K562 (cell line): ENCODE data around the gene NR3C2. TPM values are rescaled to one million over a fixed set of nuclear protein-coding genes. Genes with fewer than 3 reads are reported as not detected.

Source experiments
- ATAC-seq: fragments of 200-7000 bp; cut with Tn5 transposase; 3 replicates; pipeline ENCODE4 v1.9.1; 2020; ENCODE audit warnings: moderate library complexity
- BruUV-seq: library from RNA; stranded (reverse); fragments of 400-500 nt; replicated peaks from 2 replicates; lab custom pipeline; 2021; lab: Mats Ljungman, UMichigan
- CTCF ChIA-PET: fragments of 300-600 bp; formaldehyde crosslinking; extraction: SDS; loops from one replicate; lab custom pipeline; 2021; ENCODE audit warnings: low intra/inter-chr PET ratio; lab: Yijun Ruan, JAX
- POLR2A ChIA-PET: fragments of 300-600, 350-650 bp; sonication (Branson Sonifier 250); formaldehyde crosslinking; extraction: SDS; loops from one replicate; lab custom pipeline; 2021; ENCODE audit warnings: antibody characterized with exemption, inconsistent platforms; lab: Yijun Ruan, JAX
- DNase-seq, 4 experiments: peaks; one replicate each; pipeline versions ENCODE4 v3.0.0 to v3.0.0-alpha.2; 2011 to 2018; ENCODE audit warnings: low spot score in 3 of 4, mixed read lengths in 3 of 4; ENCODE audit errors: extremely low read depth in 1 of 4
- FAIRE-seq: peaks from 2 replicates; lab custom pipeline; 2011; peaks lifted over from hg19 to GRCh38; lab: Jason Lieb, UNC
- H2AFZ ChIP-seq: 2 replicates; pipeline ENCODE4 v1.6.0; 2011; ENCODE audit warnings: low read depth, low read length, control low read depth, inconsistent platforms
- H3K27ac ChIP-seq: fragments of 200-600 bp; 3 replicates; pipeline ENCODE4 v1.8.0; 2011; ENCODE audit warnings: low read depth, mild to moderate bottlenecking, control low read depth, inconsistent platforms, low read length, moderate library complexity, mixed read lengths; ENCODE audit errors: extremely low read depth
- H3K27me3 ChIP-seq, 2 experiments: fragments of 300-600 bp in 1 of 2; 2 replicates in 1 of 2; 3 replicates in 1 of 2; pipeline versions ENCODE4 v1.6.0 to v1.8.0; 2011; ENCODE audit warnings: inconsistent platforms in 2 of 2, low read length in 2 of 2, mild to moderate bottlenecking in 1 of 2, mixed read lengths in 1 of 2, moderate library complexity in 1 of 2; ENCODE audit not compliant: control insufficient read depth in 2 of 2, insufficient read depth in 2 of 2
- H3K36me3 ChIP-seq: fragments of 300-600 bp; 3 replicates; pipeline ENCODE4 v1.8.0; 2011; ENCODE audit warnings: mild to moderate bottlenecking, low read length, inconsistent platforms; ENCODE audit not compliant: control insufficient read depth, insufficient read depth
- H3K4me1 ChIP-seq, 2 experiments: fragments of 200-600 bp in 1 of 2; replicated peaks in 1 of 2; 2 replicates in 1 of 2; 3 replicates in 1 of 2; pipeline versions ENCODE4 v1.5.1 to v1.8.0; 2011; ENCODE audit warnings: inconsistent platforms in 2 of 2, low read length in 2 of 2, mild to moderate bottlenecking in 1 of 2, mixed read lengths in 1 of 2, moderate library complexity in 1 of 2; ENCODE audit not compliant: control insufficient read depth in 2 of 2, insufficient read depth in 2 of 2
- H3K4me2 ChIP-seq: 2 replicates; pipeline ENCODE4 v1.6.1; 2011; ENCODE audit warnings: low read length, control low read depth, inconsistent platforms, mixed read lengths; ENCODE audit not compliant: insufficient read depth
- H3K4me3 ChIP-seq: fragments of 200-600 bp; sonication (generic), shearing (Covaris generic); 2 replicates; pipeline ENCODE4 v1.5.1; 2016; ENCODE audit warnings: control low read depth, inconsistent platforms
- H3K79me2 ChIP-seq: fragments of 200-600 bp; 3 replicates; pipeline ENCODE4 v1.8.0; 2011; ENCODE audit warnings: low read length, inconsistent platforms; ENCODE audit not compliant: control insufficient read depth, insufficient read depth
- H3K9ac ChIP-seq, 2 experiments: 2 replicates each; pipeline versions ENCODE4 v1.6.0 to v1.6.1; 2011; ENCODE audit warnings: low read depth in 2 of 2, low read length in 2 of 2, control low read depth in 1 of 2, inconsistent platforms in 1 of 2, mild to moderate bottlenecking in 1 of 2, mixed read lengths in 1 of 2; ENCODE audit not compliant: insufficient read depth in 1 of 2
- H3K9me1 ChIP-seq: one replicate; pipeline ENCODE4 v1.6.0; 2011; ENCODE audit warnings: inconsistent platforms, mild to moderate bottlenecking, low read length, moderate library complexity; ENCODE audit not compliant: control insufficient read depth, insufficient read depth
- H3K9me3 ChIP-seq: replicated peaks from 2 replicates; pipeline ENCODE4 v1.5.1; 2011; ENCODE audit warnings: low read depth, low read length, inconsistent platforms; ENCODE audit not compliant: control insufficient read depth, insufficient read depth
- H4K20me1 ChIP-seq: replicated peaks from 2 replicates; pipeline ENCODE4 v1.6.1; 2011; ENCODE audit warnings: low read length, inconsistent platforms, mixed read lengths; ENCODE audit not compliant: control insufficient read depth, insufficient read depth
- ARID1B ChIP-seq: fragments of 450-650 bp; IDR thresholded peaks from 2 replicates; pipeline ENCODE4 v1.6.1; 2016; ENCODE audit warnings: antibody characterized with exemption, mild to moderate bottlenecking, inconsistent platforms
- BHLHE40 ChIP-seq: IDR thresholded peaks from 2 replicates; pipeline ENCODE4 v1.6.1; 2011; ENCODE audit warnings: low read length, improper control_type of control experiment
- FIP1L1 ChIP-seq: fragments of 200-400 bp; formaldehyde crosslinking; IDR thresholded peaks from 2 replicates; pipeline ENCODE4 v1.6.1; 2018; ENCODE audit warnings: mild to moderate bottlenecking, low read depth, low read length; ENCODE audit not compliant: poor library complexity, severe bottlenecking
- FOXP4 ChIP-seq: sonication (generic); formaldehyde crosslinking; IDR thresholded peaks from 2 replicates; pipeline ENCODE4 v1.8.0; 2022; ENCODE audit warnings: mild to moderate bottlenecking, missing genetic modification reagents, borderline replicate concordance
- HDAC8 ChIP-seq: fragments of 450-650 bp; IDR thresholded peaks from 2 replicates; pipeline ENCODE4 v1.6.1; 2016; ENCODE audit warnings: mild to moderate bottlenecking, missing genetic modification characterization, moderate library complexity, missing compliant biosample characterization
- MBD1 ChIP-seq: fragments of 250-450 bp; sonication (Bioruptor Pico); IDR thresholded peaks from 2 replicates; pipeline ENCODE4 v1.8.0; 2022; ENCODE audit warnings: inconsistent platforms
- MEF2D ChIP-seq: conservative IDR thresholded peaks from 2 replicates; pipeline ENCODE4 v1.6.1; 2016; ENCODE audit warnings: low read depth, missing genetic modification characterization, missing compliant biosample characterization
- NCOA1 ChIP-seq: fragments of 450-650 bp; IDR thresholded peaks from 2 replicates; pipeline ENCODE4 v1.6.1; 2016; ENCODE audit warnings: low read depth
- PATZ1 ChIP-seq: fragments of 250-450 bp; sonication (Bioruptor Pico); IDR thresholded peaks from 2 replicates; pipeline ENCODE4 v1.5.0; 2020; ENCODE audit warnings: mild to moderate bottlenecking, borderline replicate concordance
- PHF21A ChIP-seq: fragments of 450-650 bp; IDR thresholded peaks from 2 replicates; pipeline ENCODE4 v1.6.1; 2017; ENCODE audit warnings: low read depth, borderline replicate concordance
- SMARCC2 ChIP-seq: fragments of 450-650 bp; IDR thresholded peaks from 2 replicates; pipeline ENCODE4 v1.6.1; 2017; ENCODE audit warnings: antibody characterized with exemption, moderate library complexity, mild to moderate bottlenecking, low read depth
- SP1 ChIP-seq: sonication (generic); formaldehyde crosslinking; IDR thresholded peaks from 2 replicates; pipeline ENCODE4 v1.8.1; 2022; ENCODE audit warnings: mild to moderate bottlenecking, missing genetic modification reagents
- SRSF9 ChIP-seq: fragments of 200-400 bp; formaldehyde crosslinking; IDR thresholded peaks from 2 replicates; pipeline ENCODE4 v1.6.1; 2017; ENCODE audit warnings: low read depth, low read length, borderline replicate concordance
- SUPT5H ChIP-seq: fragments of 450-650 bp; IDR thresholded peaks from 2 replicates; pipeline ENCODE4 v1.6.1; 2016
- TGIF2 ChIP-seq: sonication (generic); formaldehyde crosslinking; IDR thresholded peaks from 2 replicates; pipeline ENCODE4 v1.8.1; 2022; ENCODE audit warnings: mild to moderate bottlenecking, missing genetic modification reagents, moderate library complexity
- ZNF232 ChIP-seq: sonication (generic); formaldehyde crosslinking; IDR thresholded peaks from 2 replicates; pipeline ENCODE4 v1.8.0; 2022; ENCODE audit warnings: mild to moderate bottlenecking, missing genetic modification reagents
- ZNF277 ChIP-seq: fragments of 250-450 bp; sonication (Bioruptor Pico); IDR thresholded peaks from 2 replicates; pipeline ENCODE4 v1.8.0; 2022; ENCODE audit warnings: inconsistent platforms, mild to moderate bottlenecking, moderate library complexity, borderline replicate concordance
- ZNF717 ChIP-seq: fragments of 250-450 bp; sonication (Bioruptor Pico); IDR thresholded peaks from 2 replicates; pipeline ENCODE4 v1.5.0; 2021
- WGBS: fragments of 100-300 bp; shearing (Covaris generic); methylation state at CpG from one replicate; pipeline ENCODE4 v1.1.6; 2016; ENCODE audit warnings: low coverage, mixed read lengths; ENCODE audit not compliant: insufficient coverage; ENCODE audit errors: missing lambda C conversion rate; 5-methylcytosine and 5-hydroxymethylcytosine counted together
- in situ Hi-C: fragments of 300-500 bp; cut with MboI; formaldehyde crosslinking; loops from 4 replicates; pipeline ENCODE4 v1.15.0; 2018; ENCODE audit warnings: inconsistent platforms, mixed read lengths
- intact Hi-C: fragments of 100-400 bp; cut with micrococcal nuclease; formaldehyde crosslinking; loops from 2 replicates; pipeline ENCODE4 v1.14.2; 2022
- polyA plus RNA-seq, 8 experiments: library from polyadenylated mRNA; depleted of rRNA in 4 of 8; stranded (reverse) in 5 of 8; unstranded in 3 of 8; fragments of >200 nt; fragmentation: Nextera tagmentation in 2 of 8; fragmentation: Illumina TruSeq in 1 of 8; extraction: Ambion mirVana in 2 of 8; extraction: Trizol in 1 of 8; gene quantifications; 2 replicates each; pipeline versions ENCODE4 v1.2.1 to v1.2.3, GENCODE V29; 2011 to 2014; ENCODE audit warnings: inconsistent platforms in 1 of 8, missing spikeins in 1 of 8
- total RNA-seq, 7 experiments: library from RNA; depleted of rRNA in 6 of 7; stranded (reverse); fragments of >200 nt in 6 of 7; fragmentation: Illumina TruSeq in 2 of 7; extraction: Trizol in 2 of 7; gene quantifications; 2 replicates each; pipeline versions ENCODE4 v1.2.1 to v1.2.3, GENCODE V29; 2011 to 2021; ENCODE audit warnings: low replicate concordance in 1 of 7

NR3C2 gene
- total and polyA plus RNA-seq, 9 of the 15 experiments (the other 6 are each of a cell fraction or from before 2014, with no cell fraction given), result 0.01 to 0.28 (median 0.16) TPM; not detected in 2

- POLR2A ChIA-PET, result no interaction called here
- DNase-seq, result no peak
- 0% methylated on average over 2 of the region's 2 CpGs for WGBS
- Histone ChIP-seq H3K4me2 (no peak overlapping the region), H3K27ac (no peak overlapping the region), H3K27me3 (no peaks in the 10 kb centered on the region), H3K9me1 (no peaks in the 10 kb centered on the region), H3K4me3 (no peak overlapping the region), H3K79me2 (no peaks in the 10 kb centered on the region), H4K20me1 (no peaks in the 10 kb centered on the region), H3K36me3 (no peaks in the 10 kb centered on the region), H2AFZ (no peak overlapping the region), H3K9me3 (no peaks in the 10 kb centered on the region), H3K9ac (no peak overlapping the region), H3K4me1 (no peaks in the 10 kb centered on the region)
- no TSS peak for BruUV-seq
- FAIRE-seq, result no peak
- TF ChIP-seq ZNF232 (CRISPR knock-in tag) (no peak), FIP1L1 (no peak), PHF21A (no peak), ZNF277 (CRISPR knock-in tag) (no peak), SP1 (CRISPR knock-in tag) (no peak), NCOA1 (no peak), BHLHE40 (no peak), MBD1 (CRISPR knock-in tag) (no peak), SRSF9 (no peak), MEF2D (tag) (no peak), SMARCC2 (no peak), FOXP4 (CRISPR knock-in tag) (no peak), ZNF717 (CRISPR knock-in tag) (no peak), TGIF2 (CRISPR knock-in tag) (no peak), HDAC8 (tag) (no peak), SUPT5H (no peak), PATZ1 (CRISPR knock-in tag) (no peak), ARID1B (no peak)
- CTCF ChIA-PET, result no interaction called here
- in situ Hi-C loops (no loop called here), intact Hi-C loops (no loop called here)
- ATAC-seq, result no peak
Measured at GRCh38 chr4:148164557-148164956, 277.7 kb downstream of the NR3C2 start.
